ENCODE data around the gene FNDC3B.

FNDC3B gene

GRCh38 chr3:172150268-172150667 lies 110.9 kb downstream of the FNDC3B start:
- Histone ChIP-seq H3K4me2 (ENCODE audit: low read length) (no peak overlapping the region), H3K9me2 (ENCODE audit: low read depth, low read length) (no peaks in the 10 kb centered on the region), H3K9ac (ENCODE audit: low read length) (no peak overlapping the region), H3F3A (ENCODE audit: insufficient read depth, low read length) (no peaks in the 10 kb centered on the region), H3K4me3 (ENCODE audit: low read depth, low read length, poor library complexity, severe bottlenecking) (no peak overlapping the region), H3K36me3 (ENCODE audit: insufficient read depth, low read length) (no peaks in the 10 kb centered on the region), H4K20me1 (ENCODE audit: insufficient read depth, low read length) (no peaks in the 10 kb centered on the region), H3K79me2 (ENCODE audit: insufficient read depth, low read length) (no peaks in the 10 kb centered on the region), H3K27ac (ENCODE audit: low read depth, low read length, poor library complexity, severe bottlenecking) (no peak overlapping the region), H3K4me1 (ENCODE audit: insufficient read depth, low read length, severe bottlenecking) (no peaks in the 10 kb centered on the region), H2AFZ (ENCODE audit: low read length) (no peak overlapping the region), H3K9me3 (ENCODE audit: low read length) (no peaks in the 10 kb centered on the region), H3K27me3 (ENCODE audit: insufficient read depth, low read length) (no peaks in the 10 kb centered on the region)
- TF ChIP-seq EZH2 (IDR thresholded peaks at IDR 0.05; ENCODE audit: borderline replicate concordance, low read length) = no peak
- TF ChIP-seq, protein P1, sequence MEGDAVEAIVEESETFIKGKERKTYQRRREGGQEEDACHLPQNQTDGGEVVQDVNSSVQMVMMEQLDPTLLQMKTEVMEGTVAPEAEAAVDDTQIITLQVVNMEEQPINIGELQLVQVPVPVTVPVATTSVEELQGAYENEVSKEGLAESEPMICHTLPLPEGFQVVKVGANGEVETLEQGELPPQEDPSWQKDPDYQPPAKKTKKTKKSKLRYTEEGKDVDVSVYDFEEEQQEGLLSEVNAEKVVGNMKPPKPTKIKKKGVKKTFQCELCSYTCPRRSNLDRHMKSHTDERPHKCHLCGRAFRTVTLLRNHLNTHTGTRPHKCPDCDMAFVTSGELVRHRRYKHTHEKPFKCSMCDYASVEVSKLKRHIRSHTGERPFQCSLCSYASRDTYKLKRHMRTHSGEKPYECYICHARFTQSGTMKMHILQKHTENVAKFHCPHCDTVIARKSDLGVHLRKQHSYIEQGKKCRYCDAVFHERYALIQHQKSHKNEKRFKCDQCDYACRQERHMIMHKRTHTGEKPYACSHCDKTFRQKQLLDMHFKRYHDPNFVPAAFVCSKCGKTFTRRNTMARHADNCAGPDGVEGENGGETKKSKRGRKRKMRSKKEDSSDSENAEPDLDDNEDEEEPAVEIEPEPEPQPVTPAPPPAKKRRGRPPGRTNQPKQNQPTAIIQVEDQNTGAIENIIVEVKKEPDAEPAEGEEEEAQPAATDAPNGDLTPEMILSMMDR (IDR thresholded peaks at IDR 0.05; ENCODE audit: low read length) = no peak

DNA sequence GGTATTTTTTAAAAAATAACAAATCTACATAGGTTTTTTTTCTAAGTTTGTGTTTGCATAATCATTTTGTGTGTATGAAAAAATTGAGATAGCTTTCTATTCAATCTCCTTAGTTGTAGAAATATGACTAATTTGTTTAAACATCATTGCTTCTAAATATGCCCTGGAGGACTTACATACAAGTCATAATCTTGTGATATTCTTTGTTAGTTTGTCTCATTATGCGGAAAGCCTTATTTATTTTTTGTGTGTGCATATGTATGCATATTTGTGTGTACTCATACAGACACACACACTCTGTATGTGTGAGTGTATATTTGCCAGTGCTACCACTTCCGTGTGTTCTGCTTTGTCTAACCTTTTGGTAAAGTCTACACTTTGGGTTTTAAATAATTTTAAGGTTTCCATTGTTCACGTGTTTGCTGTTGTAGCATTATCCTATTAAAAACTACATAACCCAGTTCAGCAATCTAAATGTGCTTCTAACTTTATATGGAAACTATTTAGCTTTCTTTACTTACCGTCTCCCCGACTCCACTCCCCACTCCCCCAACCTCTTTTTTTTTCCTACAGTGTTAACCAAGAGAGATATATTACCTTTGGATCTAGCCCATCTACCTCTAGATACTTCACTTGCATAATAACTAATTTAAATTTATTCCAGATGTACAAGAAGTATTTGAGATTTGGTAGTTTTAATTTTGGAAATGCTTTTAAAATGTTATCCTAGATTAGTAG lies 111.7 kb downstream of the FNDC3B start:
- Histone ChIP-seq H3K9me2 (ENCODE audit: low read depth, low read length) (no peaks in the 10 kb centered on the region), H3K4me1 (ENCODE audit: insufficient read depth, low read length, severe bottlenecking) (no peaks in the 10 kb centered on the region), H3K9me3 (ENCODE audit: low read length) (no peaks in the 10 kb centered on the region), H3K4me2 (ENCODE audit: low read length) (no peak overlapping the region), H3K36me3 (ENCODE audit: insufficient read depth, low read length) (no peaks in the 10 kb centered on the region), H3K27me3 (ENCODE audit: insufficient read depth, low read length) (no peaks in the 10 kb centered on the region), H3K9ac (ENCODE audit: low read length) (no peak overlapping the region), H4K20me1 (ENCODE audit: insufficient read depth, low read length) (no peaks in the 10 kb centered on the region), H3F3A (ENCODE audit: insufficient read depth, low read length) (no peaks in the 10 kb centered on the region), H3K27ac (ENCODE audit: low read depth, low read length, poor library complexity, severe bottlenecking) (no peak overlapping the region), H3K4me3 (ENCODE audit: low read depth, low read length, poor library complexity, severe bottlenecking) (no peak overlapping the region), H2AFZ (ENCODE audit: low read length) (no peak overlapping the region), H3K79me2 (ENCODE audit: insufficient read depth, low read length) (no peaks in the 10 kb centered on the region)
- TF ChIP-seq EZH2 (IDR thresholded peaks at IDR 0.05; ENCODE audit: borderline replicate concordance, low read length) = no peak
- TF ChIP-seq, protein P1 (IDR thresholded peaks at IDR 0.05; ENCODE audit: low read length) = no peak

DNA sequence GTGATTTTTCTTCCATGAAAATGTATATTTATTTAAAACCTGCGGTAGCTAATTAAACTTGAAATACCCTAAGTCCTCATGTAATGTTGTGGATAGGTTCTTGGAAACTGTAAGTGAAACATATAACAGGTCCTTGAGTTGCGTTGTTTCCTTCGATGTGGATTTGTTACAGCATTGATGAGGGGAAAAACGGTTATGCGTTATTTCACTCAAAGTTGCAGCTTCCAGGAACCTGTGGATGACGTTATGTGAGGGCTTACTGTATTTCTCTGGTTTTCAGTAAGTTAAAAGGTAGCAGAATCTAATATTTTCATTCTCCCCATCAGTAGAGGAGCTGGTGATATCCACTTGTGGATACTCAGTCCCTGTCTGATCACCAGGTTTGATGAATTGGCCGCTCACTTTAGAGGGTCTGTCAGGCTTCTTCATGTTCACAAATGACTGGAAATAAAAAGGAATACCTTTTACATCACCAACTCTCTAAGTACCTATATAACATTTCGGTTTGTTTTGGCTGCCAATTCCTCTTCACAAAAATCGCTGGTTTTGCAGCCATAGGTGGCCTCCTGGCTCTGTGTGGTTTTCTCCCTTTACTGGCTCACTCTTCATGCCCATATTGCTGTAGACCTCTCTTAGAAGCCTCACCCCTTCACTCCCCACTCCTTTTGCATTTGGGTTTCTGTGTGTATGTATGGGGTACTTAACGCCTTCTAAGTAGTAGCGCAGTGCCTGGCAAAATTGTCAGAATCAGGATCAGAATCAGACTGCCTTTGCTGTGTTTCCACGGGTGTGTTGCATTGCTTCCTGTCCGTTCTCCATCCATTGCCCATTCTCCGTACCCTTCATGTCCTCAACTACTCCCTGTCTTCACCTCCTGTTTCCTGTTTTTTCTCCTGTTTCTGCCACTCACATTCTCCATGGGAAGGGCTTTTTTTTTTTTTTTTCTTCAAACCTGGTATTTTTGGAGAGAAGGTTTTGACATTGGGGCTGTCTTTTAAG lies 112.6 kb downstream of the FNDC3B start:
- TF ChIP-seq EZH2 (IDR thresholded peaks at IDR 0.05; ENCODE audit: borderline replicate concordance, low read length) = no peak
- TF ChIP-seq, protein P1 (IDR thresholded peaks at IDR 0.05; ENCODE audit: low read length) = no peak
- Histone ChIP-seq H3K4me2 (ENCODE audit: low read length) (no peak overlapping the region), H4K20me1 (ENCODE audit: insufficient read depth, low read length) (no peaks in the 10 kb centered on the region), H3F3A (ENCODE audit: insufficient read depth, low read length) (no peaks in the 10 kb centered on the region), H3K4me1 (ENCODE audit: insufficient read depth, low read length, severe bottlenecking) (no peaks in the 10 kb centered on the region), H3K9me3 (ENCODE audit: low read length) (no peaks in the 10 kb centered on the region), H3K9me2 (ENCODE audit: low read depth, low read length) (no peaks in the 10 kb centered on the region), H3K36me3 (ENCODE audit: insufficient read depth, low read length) (no peaks in the 10 kb centered on the region), H3K27ac (ENCODE audit: low read depth, low read length, poor library complexity, severe bottlenecking) (no peak overlapping the region), H3K79me2 (ENCODE audit: insufficient read depth, low read length) (no peaks in the 10 kb centered on the region), H2AFZ (ENCODE audit: low read length) (no peak overlapping the region), H3K27me3 (ENCODE audit: insufficient read depth, low read length) (no peaks in the 10 kb centered on the region), H3K4me3 (ENCODE audit: low read depth, low read length, poor library complexity, severe bottlenecking) (no peak overlapping the region), H3K9ac (ENCODE audit: low read length) (no peak overlapping the region)

Data from OCI-LY1 (cell line).